GM19438 (cell line): ENCODE results near the gene PIK3C2G.

Experiments
- ATAC-seq: cut with Tn5 transposase; IDR thresholded peaks from one replicate; pipeline ENCODE4 v1.9.1; 2021; ENCODE audit warnings: low read depth; ENCODE audit not compliant: unreplicated experiment

Gene PIK3C2G

DNA sequence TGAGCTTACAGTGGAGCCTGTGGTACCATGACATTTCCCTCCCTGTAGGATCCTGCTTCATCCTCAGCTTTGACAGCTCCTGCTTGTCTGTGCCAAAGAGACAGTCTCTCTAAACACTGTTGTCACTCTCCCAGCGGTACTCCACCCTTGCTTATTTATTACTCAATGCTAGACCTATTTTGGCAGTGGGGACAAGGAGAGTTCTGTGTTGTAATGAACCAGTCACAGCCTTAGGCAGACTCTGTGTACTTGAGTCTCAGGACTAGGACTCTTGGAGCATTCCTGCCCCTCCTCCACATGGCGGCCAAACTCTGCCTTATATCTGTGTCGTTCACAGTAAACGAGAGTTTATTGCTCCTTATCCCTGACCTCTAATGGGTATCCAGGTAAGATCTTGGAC lies 70.9 kb downstream of the PIK3C2G start:
- ATAC-seq: no peak

DNA sequence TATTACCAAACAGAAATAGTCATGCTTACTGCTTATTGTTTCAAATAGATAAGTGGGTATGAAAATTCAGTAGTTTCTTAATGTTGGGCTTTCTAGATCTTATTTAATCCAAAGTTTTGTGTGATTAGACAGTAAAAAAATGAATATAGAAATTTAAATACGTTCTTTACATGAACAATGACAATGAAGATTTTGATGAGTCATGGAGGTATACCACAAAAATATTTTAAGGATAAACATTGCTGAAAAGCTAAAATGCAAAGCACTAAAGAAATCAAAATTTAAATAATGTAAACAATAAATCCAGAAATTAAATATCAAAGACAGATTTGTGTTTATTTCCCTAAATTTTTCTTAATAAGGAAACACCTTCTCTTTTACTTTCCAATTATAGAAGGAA lies 78.3 kb downstream of the PIK3C2G start:
- ATAC-seq: no peak

DNA sequence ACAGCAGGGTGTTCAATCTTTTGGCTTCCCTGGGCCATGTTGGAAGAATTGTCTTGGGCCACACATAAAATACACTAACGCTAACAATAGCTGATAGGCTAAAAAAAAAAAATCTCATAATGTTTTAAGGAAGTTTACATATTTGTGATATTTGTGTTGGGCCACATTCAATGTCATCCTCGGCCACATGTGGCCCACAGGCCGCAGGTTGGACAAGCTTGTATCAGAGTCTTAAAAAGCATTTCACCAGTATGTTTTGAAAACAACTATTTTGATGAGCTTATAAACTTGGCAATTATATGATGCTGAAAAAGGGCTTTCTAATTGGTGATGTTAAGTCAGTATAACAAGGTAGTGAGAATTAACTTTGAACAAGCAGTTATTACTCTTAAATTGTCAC lies 78.9 kb downstream of the PIK3C2G start:
- ATAC-seq: no peak

DNA sequence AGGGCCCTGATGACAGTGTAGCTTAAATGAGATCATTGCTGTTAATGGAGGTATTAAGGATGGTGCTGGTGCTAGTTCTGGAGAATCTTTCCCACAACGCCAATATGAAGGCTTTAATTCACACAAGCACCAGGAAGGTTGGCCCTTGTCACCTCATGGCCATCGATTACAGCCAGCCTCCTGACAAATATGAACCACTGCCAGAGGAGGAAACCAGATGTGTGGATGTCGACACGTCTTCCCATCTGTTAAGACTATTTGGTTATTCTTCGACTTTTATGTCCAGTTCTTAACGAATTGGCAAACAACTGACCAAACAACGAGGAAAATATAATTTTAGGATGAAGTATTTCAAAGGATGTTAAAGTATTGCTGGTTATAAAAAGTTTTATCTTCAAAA lies 79.5 kb downstream of the PIK3C2G start:
- ATAC-seq: no peak

DNA sequence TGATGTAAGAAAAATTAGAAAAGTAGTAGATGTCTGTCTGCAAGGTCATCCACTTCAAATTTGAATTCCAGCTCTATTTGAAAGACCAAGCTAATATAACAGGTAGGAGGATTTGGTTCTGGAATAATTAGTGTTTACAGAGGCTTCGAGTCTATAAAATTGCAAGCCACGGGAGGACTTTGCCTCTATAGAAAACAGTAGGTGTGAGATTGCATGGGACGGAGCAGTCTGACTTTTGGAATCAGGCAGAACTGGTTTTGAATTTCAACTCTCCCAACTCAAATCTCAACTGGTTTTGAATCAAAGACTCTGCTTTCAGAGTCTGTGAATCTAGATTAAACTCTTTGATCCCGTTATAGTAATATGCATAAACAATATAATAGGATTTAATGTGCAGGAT lies 82.4 kb downstream of the PIK3C2G start:
- ATAC-seq: no peak

DNA sequence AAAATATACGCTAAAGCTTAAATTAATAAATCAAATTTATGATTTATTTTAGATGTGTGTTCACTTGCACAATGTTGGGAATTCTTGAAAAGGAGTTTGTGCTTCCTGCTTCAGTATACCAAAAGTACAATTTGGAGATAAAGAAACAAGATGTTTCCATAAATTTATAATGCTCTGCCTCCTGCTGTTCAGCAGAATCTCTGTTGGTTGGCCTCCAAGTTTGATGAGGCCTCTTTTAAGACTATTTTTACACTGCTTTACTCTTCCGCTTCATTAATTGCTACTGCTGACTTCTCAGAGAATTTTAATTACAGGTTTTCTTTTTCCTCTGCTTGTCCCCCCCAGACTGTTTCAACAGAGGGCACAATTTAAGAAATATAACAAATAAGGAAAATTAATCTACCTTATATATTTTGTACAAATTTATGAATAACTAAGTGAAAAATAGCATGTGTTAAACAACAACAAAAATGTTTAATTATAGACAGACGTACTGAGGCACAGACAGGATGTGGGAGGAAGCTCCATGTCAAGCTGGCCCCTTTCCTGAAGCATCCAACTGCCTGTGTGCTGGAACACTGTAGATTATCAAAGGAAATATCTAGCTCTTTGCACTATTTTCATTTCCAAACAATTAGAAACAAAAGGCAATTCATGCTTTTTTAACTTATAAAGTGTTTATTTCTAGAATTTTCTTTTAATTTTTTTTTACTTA lies 83.9 kb downstream of the PIK3C2G start:
- ATAC-seq: no peak

DNA sequence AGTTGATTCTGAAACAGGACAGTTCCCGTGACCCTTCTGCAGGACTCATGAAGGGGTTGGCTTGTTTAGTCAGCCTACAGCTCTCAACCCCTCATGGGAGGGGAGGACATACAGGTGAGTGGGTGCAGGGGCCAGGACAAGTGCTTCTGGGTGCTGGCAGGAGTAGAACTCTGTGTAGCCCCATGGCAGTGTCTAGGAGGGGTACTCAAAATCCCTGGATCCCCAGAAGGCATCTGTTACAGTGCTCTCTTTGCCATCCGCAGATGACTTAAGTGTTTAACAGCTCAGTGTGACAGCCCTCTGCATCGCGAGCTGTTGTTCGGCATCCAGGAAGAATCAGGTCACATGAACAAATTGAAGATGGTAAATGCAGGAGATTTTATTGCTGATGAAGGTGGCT lies 91.0 kb downstream of the PIK3C2G start:
- ATAC-seq: no peak

DNA sequence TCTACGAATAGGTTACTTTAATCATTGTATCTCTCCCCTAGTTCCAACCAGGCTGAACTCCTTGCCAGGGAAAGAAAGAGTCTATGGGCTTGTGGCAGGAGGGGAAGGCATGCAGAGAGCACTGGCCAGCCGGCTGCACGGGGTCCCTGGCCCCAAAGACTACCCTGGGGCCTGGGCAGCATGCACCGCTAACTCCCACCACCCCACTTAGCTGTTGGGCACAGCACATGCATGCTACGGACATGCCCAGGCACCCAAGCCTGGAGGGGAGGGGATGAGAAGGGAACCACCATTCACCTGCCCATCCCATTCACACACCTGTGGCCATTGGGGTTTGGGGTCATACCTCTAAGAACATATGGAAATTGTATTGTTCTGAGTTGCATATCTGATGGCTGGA lies 94.1 kb downstream of the PIK3C2G start:
- ATAC-seq: no peak

DNA sequence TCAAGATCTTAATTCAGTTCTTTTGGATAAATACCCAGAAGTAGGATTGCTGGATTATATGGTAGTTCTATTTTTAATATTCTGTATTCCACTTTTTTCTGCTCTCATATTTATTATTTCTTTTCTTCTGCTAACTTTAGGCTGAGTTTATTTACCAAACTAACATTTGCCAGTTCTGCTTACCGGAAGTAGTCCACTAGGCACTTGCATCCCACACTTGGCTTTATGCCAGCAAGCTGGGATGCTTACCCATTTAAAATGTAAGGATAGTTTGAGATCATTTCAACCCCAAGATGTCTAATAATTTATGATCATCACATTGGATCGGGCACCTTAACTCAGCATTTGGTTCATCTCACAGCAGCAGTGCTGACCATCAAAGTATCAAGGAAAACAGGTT lies 96.8 kb downstream of the PIK3C2G start:
- no peak for ATAC-seq

DNA sequence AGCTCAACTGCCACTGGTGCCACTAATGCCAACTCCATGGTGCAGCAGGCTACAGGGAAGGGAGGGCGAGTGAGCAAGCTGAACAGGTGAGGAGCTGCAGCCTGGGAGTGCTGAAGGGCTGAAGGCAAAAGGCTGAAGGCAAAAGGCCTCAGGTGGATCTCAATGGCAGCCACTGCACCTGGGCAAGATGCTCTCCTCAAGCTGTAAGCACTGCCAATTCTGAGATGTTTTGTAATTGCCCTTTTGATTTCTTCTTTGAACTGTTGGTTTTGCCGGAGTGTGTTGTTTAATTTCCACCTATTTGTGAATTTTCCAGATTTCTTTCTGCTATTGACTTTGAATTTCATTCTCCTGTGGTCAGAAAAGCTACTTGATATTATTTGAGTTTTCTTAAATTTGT lies 97.6 kb downstream of the PIK3C2G start:
- ATAC-seq: no peak

DNA sequence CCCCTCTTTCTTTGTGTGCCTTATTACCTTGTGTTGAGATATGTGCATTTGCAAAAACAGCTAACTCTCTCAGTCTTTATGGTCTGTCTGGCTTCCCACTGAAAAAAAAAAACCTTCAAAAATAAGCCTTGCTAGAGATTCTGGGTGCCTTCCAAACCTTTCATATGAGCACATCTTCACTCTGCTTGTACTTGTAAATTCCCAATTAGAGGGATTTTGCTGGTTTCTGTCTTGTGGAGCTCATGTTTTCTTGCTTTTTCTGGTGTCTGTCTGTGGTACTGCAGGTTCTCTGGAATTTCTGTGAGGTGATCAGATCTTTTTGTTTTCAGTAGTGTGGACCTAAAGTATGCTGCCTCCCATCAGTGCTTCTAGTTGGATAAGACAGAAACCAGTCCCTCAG lies 100.1 kb downstream of the PIK3C2G start:
- ATAC-seq: no peak

DNA sequence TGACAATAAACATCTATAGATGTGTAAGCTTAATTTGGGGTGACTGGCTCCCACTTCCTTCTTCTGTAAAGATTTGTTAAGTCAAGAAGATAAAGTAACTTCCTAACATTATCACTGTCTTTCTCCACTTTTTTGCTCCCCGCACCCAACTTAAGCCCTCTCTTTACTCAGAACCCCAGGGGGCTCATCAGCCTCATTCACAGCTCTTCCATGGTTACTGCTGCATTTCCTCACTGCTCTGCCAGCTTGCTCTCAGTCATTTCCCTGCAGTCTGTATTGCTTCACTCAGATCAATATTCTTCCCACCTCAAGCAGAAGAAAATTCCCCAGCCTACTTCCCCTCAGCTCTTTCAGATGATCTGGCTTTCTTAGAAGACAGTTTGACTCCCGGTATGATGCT lies 102.0 kb downstream of the PIK3C2G start:
- no peak for ATAC-seq

DNA sequence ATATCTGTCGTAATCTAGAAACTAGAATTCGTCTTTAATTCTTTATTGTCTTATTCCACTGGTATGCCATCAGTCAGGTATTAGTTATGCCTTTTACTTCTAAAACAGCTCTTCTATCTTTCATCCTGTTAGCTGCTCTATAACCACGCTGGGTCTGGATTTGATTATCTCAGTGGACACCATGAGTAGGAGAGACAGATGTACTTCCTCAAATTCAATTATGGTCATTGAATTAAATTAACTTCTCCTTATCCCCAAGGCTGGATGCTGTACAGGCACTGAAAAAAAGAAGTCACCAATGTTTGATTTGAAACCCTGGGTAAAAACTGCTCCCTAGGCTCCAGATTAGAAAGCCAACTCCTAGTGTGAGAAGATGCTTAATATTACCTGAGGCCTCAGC lies 107.3 kb downstream of the PIK3C2G start:
- no peak for ATAC-seq

DNA sequence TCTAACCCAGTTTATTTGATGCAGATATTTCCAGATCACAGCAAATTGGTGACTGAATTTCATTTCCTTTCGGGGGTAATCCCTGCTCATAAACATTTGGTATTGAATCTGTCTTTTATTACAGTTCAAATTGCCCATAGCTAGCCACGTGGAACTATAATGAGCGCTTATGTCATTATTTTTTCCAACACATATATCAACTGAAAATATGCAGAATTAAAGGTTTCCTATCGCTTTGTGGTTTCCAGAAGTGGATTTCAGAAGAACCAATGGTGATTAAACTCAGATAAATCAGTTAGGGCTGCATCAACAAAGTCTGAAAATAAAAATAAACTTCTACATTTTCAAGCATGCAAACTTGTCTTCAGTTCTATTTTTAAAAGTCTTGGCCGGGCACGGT lies 111.9 kb downstream of the PIK3C2G start:
- ATAC-seq: no peak

DNA sequence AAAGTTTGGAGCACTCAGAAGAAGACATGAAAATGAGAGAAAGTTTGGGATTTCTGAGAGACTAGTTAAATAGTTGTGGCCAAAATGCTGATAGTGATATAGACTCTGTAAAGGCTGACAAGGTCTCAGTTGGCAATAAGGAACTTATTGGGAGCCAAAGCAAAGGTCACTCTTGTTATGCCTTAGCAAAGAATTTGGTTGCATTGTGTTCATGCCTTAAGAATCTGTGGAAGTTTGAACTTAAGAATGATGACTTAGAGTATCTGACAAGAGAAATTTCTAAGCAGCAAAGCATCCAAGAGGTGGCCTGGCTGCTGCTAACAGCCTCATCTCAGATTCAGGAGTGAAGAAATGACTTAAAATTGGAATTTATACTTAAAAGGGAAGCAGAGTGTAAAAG lies 113.8 kb downstream of the PIK3C2G start:
- no peak for ATAC-seq

DNA sequence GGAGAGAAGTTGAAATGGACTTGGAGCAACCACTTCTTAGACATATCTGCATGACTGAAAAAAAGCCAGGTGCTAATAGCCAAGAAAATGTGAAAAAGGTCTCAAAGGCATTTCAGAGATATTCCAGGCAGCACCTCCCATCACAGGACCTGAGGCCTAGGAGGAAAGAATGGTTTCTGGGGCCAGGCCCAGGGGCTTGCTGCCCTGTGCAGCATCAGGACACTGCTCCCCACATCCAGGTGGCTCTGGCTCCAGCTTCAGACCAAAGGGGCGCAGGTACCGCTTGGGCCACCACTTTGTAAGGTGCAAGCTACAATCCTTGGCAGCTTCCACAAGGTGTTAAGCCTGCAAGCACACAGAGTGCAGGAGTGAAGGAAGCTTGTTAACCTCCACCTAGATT lies 114.3 kb downstream of the PIK3C2G start:
- ATAC-seq: no peak

DNA sequence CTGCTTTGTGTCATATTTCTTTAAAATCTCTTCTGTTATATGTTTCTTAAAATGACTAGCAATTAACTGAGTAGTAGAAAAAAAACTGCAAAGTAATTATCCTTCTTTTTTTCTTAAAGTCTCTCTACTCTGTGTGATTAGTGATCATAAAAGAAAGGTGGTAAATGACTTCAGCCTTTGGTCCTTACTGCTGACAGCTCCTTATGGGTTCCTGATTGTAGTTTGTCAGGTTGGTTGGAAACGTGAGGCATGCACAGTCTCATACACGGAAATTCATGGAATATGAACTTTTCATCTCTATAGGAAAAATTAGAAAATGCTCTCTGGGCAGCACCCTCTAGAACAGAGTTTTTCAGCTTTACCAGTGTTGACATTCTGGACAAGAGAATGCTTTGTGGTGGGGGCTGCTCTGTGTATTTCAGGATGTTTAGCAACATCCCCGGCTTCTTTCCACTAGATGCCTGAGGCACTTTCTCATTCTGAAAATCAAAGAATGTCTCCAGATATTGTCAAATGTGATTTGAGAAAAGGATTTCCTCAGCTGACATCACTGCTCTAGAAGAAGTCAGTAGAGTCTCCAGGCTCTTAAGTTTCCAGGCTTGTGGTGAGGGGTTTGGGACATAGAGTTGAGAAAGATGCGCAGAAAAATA lies 121.0 kb downstream of the PIK3C2G start:
- no peak for ATAC-seq

DNA sequence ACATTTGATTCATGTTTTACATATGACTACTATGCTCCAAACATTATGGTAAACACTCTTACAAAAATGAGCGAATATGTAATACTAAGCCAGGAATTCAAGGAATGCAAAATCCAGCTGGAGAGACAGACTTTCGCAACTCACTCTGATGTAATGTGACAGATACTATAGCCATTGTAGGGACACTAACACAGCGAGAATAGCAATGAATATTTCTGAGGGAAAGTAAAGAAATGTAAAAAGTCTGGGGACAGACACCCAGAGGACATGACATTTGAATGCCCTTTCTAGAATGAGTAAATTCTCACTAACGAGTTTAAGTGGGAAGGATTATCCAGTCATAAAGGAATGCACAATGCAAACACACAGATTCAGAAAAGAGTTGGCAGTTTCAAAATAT lies 121.9 kb downstream of the PIK3C2G start:
- no peak for ATAC-seq

DNA sequence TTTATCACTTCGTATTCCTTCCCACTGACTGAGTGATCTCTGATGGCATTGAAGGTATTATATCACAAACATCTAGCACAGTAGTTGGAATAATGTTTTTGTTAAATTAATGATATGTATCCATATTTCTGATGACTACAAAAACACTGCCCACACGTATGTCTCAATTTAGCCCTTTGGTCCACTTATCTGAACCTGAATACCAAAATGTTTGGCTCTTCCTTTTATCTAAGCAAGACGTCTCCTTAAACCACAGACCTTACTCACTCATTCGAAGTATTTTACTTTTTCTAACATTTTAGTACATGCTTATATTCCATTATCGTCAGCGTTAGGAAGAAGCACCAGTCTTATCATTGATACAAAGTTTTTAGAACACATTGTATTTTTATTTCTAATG lies 126.4 kb downstream of the PIK3C2G start:
- ATAC-seq: no peak

DNA sequence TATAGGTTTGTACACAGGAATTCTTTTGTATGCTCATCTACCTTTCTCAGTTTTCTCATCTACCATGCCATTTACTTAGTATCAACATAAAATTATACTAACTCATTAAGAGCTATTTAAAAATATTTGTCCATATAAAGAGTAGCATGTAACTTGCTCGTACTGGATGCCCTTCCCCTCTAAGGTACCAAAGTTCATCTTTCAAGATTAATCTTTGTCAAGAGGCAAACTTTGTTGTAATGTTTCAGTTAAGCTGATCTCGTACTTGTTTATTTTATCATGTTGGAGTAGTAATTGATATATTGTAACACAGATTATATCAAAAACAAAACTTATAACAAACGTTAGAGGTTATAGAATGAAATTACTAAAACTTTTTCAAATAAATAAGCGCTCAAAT lies 128.5 kb downstream of the PIK3C2G start:
- ATAC-seq: no peak

DNA sequence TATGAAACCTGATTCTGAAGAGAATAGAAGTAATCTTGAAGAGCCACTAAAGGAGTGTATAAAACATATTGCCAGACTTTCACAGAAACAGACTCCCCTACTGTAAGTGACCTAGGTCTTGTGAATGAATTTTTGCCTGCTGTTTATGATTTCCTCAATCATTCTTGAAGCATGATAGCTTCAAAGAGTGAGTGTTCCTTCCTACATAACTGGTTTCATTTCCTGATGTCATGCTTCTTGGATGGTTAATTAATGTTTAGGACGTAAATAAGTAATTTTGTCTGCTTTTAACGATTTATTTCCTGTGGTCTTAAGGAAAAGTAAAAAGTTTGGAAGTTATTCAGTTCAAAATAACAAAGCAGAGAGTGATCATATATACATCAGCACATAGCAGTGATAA lies 129.8 kb downstream of the PIK3C2G start:
- ATAC-seq: no peak

DNA sequence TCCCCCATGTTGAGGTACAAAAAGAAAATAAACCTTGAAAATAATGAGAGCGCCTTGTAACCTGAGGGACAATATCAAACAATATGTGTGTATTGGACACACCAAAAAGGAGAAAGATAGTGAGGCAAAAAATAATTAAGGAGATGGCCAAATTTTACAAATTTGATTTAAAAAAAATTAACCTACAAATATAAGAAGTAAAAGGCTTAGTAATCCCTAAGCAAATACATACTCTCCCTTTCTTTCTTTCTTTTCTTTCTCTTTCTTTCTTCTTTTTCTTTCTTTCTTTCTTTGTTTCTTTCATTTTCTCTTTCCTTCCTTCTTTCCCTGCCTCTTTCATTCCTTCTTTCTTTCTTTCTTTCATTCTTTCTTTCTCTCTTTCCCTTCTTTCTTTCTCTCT lies 133.4 kb downstream of the PIK3C2G start:
- ATAC-seq: no peak

DNA sequence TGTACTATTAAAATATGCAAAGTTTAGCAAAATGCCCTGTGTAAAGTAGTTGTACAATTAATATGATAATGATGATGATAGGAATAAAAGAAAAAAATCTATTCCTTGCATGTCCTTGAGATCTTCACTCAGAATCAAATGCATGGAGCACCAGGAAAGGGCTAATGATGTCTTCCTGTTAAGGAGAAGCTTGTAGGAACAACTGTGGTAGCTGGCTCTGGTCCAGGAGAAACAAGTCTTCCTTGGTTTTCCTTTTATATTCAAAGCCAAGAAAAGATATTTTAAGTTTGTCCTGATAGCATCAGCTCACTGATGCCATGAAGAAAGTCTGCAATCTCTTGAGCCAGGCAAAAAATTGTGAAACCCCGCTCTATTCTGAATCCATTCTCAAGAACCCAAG lies 138.9 kb downstream of the PIK3C2G start:
- ATAC-seq: no peak
